Lower lobe of right lung (tissue), 2 donors: ENCODE data around the gene BRAF. TPM values are rescaled to one million over a fixed set of nuclear protein-coding genes. Genes with fewer than 3 reads are reported as not detected.
A peak's percentile ranks its signal among the peaks of the same experiment; 100 is the strongest.
"Not testable (repeated sequence)": the region's sequence is repeated elsewhere in the genome, so short reads cannot be mapped to it uniquely, and the experiment has no call there.

Experiments
- ATAC-seq, 2 donors: fragments of 200-7000 bp; cut with Tn5 transposase; one replicate each; pipeline ENCODE4 v1.9.1; 2020 to 2022; ENCODE audit warnings: mild to moderate bottlenecking in 2 of 2, moderate library complexity in 2 of 2
- DNase-seq: peaks from one replicate; pipeline ENCODE4 v3.0.0-alpha.2; 2020
- H3K27ac ChIP-seq: fragments of 200-600 bp; one replicate; pipeline ENCODE4 v1.8.0; 2022
- H3K27me3 ChIP-seq: fragments of 200-600 bp; one replicate; pipeline ENCODE4 v1.8.0; 2022; ENCODE audit warnings: low read depth
- H3K36me3 ChIP-seq: fragments of 200-600 bp; one replicate; pipeline ENCODE4 v1.8.0; 2022; ENCODE audit warnings: mild to moderate bottlenecking
- H3K4me1 ChIP-seq: fragments of 200-600 bp; one replicate; pipeline ENCODE4 v1.8.0; 2022
- H3K4me3 ChIP-seq: fragments of 200-600 bp; one replicate; pipeline ENCODE4 v1.8.0; 2022; ENCODE audit warnings: mild to moderate bottlenecking
- H3K9me3 ChIP-seq: fragments of 200-600 bp; one replicate; pipeline ENCODE4 v1.8.0; 2022
- intact Hi-C: fragments of 100-400 bp; cut with DNase I; formaldehyde crosslinking; loops from one replicate; pipeline ENCODE4 v1.11.0; 2022
- total RNA-seq: library from RNA; stranded (reverse); fragmentation: NEBNext Ultra II Directional; extraction: Animal tissue kit (Norgen Biotek cat#: 25700); gene quantifications from one replicate; pipeline ENCODE4 v1.2.1, GENCODE V29; 2021
- TF ChIP-seq, protein P1 (sequence below): fragments of 200-600 bp; IDR thresholded peaks from one replicate; pipeline ENCODE4 v1.8.0; 2022; ENCODE audit warnings: antibody characterized with exemption, mild to moderate bottlenecking
- donor health status: DM: no; HTN: yes; CAD: no; lungs with severe emphysema.

Gene BRAF
- total RNA-seq, 1 donor from 2014 or later = 43.0 TPM

DNA sequence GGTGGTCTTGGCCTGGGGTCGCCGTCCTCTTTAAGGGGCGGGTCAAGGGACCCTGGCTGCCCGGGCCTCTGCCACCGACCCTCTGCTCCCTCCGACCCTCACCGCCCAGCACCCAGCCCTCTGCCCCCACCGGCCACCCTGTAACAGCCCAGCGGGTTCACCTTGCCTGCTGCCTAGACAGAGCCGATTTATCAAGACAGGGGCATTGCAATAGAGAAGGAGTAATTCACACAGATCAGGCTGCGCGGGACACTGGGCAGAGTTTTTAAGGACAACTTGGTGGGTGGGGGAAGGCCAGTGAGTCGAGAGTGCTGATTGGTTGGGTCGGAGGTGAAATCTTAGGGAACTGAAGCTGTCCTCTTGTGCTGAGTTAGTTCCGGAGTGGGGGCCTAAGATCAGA is 252.8 kb downstream of the BRAF start:
- Histone ChIP-seq H3K36me3 (no peaks in the 10 kb centered on the region), H3K4me1 (peaks cover 37% of the 10 kb centered on the region), H3K27ac (no peak overlapping the region), H3K27me3 (no peaks in the 10 kb centered on the region), H3K4me3 (peak overlapping the region; percentile 77), H3K9me3 (no peaks in the 10 kb centered on the region)
- ATAC-seq (no peak), DNase-seq (no peak)
- intact Hi-C loops = no loop called here
- TF ChIP-seq, protein P1, sequence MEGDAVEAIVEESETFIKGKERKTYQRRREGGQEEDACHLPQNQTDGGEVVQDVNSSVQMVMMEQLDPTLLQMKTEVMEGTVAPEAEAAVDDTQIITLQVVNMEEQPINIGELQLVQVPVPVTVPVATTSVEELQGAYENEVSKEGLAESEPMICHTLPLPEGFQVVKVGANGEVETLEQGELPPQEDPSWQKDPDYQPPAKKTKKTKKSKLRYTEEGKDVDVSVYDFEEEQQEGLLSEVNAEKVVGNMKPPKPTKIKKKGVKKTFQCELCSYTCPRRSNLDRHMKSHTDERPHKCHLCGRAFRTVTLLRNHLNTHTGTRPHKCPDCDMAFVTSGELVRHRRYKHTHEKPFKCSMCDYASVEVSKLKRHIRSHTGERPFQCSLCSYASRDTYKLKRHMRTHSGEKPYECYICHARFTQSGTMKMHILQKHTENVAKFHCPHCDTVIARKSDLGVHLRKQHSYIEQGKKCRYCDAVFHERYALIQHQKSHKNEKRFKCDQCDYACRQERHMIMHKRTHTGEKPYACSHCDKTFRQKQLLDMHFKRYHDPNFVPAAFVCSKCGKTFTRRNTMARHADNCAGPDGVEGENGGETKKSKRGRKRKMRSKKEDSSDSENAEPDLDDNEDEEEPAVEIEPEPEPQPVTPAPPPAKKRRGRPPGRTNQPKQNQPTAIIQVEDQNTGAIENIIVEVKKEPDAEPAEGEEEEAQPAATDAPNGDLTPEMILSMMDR = no peak

DNA sequence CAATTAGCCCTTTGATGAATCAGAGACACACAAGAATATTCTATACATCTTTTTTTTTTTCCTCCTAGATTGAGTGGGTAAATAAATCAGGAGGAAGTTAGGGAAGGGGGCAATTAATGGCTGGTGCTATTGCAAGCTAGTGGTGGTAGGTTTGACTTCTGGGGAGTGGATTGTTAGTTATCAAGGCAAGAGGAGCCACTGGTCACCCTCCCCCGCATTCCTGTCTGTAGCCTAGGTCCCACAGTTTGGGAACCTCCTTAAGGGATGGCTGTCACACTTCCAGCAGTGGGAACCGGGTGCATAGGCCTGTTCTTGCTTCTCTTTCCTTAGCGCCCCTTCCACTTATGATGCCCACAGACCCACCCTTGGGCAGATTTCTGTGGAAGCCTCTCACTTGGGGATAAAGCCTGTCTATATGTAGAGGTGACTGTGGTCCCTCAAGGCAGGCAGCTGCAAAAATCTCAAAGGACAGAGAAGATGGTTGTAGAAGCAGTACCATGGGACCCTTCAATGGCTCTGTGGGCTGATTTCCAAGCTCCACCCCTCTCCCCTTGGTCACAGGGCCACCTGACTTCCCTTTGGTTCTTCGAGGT is 254.3 kb downstream of the BRAF start:
- ATAC-seq (no peak), DNase-seq (no peak)
- Histone ChIP-seq H3K36me3 (no peaks in the 10 kb centered on the region), H3K9me3 (no peaks in the 10 kb centered on the region), H3K4me1 (peaks cover 27% of the 10 kb centered on the region), H3K4me3 (no peak overlapping the region), H3K27ac (no peak overlapping the region), H3K27me3 (no peaks in the 10 kb centered on the region)
- TF ChIP-seq, protein P1 = no peak
- intact Hi-C loops = no loop called here

DNA sequence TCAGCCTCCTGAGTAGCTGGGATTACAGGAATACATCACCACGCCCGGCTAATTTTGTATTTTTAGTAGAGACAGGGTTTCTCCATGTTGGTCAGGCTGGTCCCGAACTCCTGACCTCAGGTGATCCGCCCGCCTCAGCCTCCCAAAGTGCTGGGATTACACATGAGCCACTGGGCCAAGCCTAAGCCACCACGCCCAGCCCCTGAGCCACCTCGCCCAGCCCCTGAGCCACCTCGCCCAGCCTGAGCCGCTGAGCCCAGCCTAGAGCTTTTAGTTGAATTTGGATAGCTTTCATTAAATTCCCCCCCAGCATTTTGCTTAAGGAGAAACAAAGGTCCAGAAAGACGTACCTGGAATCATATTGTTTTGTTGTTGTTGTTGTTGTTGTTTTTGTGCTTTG is 254.9 kb downstream of the BRAF start:
- H3K27ac ChIP-seq, H3K27me3 ChIP-seq, ATAC-seq, H3K36me3 ChIP-seq, H3K4me3 ChIP-seq, H3K9me3 ChIP-seq, DNase-seq, intact Hi-C loops: not testable (repeated sequence)
- peaks cover 21% of the 10 kb centered on the region for H3K4me1 ChIP-seq

DNA sequence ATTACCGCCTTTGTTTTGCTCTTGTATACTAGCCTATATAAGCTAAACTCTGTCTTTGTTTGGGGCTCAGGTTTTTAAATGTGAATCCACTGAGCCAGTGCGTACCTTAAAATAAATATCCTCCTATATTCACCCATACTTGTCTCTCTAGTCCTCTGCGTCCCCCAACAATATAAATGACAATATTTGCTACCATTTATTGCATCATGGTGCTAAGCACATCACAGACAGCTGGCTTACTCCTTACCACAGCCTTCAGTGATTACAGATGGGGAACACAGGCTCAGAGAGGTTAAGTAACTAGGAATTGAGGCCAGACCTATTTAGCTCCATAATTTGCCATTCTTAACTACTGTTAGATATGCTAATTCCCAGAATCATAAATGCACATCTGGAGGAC is 255.4 kb downstream of the BRAF start:
- Histone ChIP-seq H3K27me3 (no peaks in the 10 kb centered on the region), H3K4me3 (no peak overlapping the region), H3K4me1 (peaks cover 16% of the 10 kb centered on the region), H3K27ac (no peak overlapping the region), H3K36me3 (no peaks in the 10 kb centered on the region), H3K9me3 (no peaks in the 10 kb centered on the region)
- no peak for ATAC-seq
- intact Hi-C loops = no loop called here
- TF ChIP-seq, protein P1 = no peak
- no peak for DNase-seq

Other genes with a start within 250 kb of the BRAF start
- gene NDUFB2, start 228.2 kb downstream of the BRAF start, total RNA-seq = 161 TPM
- gene MRPS33, start 90.0 kb upstream of the BRAF start, total RNA-seq = 34.6 TPM
- gene TMEM178B, start 149.1 kb upstream of the BRAF start, total RNA-seq = 0.18 TPM